GM18858 (cell line): ENCODE measurements around the gene RNASEH2C.
"Not testable (repeated sequence)": the region's sequence is repeated elsewhere in the genome, so short reads cannot be mapped to it uniquely, and the experiment has no call there.

ENCODE experiments used
- ATAC-seq: cut with Tn5 transposase; IDR thresholded peaks from one replicate; pipeline ENCODE4 v1.9.1; 2021; ENCODE audit not compliant: unreplicated experiment

RNASEH2C gene

GRCh38 chr11:65691847-65692246, 28.8 kb downstream of the RNASEH2C start:
- not testable (repeated sequence) for ATAC-seq

GRCh38 chr11:65685981-65686380, 34.6 kb downstream of the RNASEH2C start:
- no peak for ATAC-seq

GRCh38 chr11:65683480-65683879, 37.1 kb downstream of the RNASEH2C start:
- ATAC-seq, result not testable (repeated sequence)

GRCh38 chr11:65680192-65680743, 40.3 kb downstream of the RNASEH2C start:
- ATAC-seq, result no peak

GRCh38 chr11:65672982-65673381, 47.6 kb downstream of the RNASEH2C start:
- no peak for ATAC-seq

- no peak for ATAC-seq
These were observed 48.3 kb downstream of the RNASEH2C start for GRCh38 chr11:65672180-65672860.
